Endothelial cell (in vitro differentiated cells): ENCODE data around the gene RAB14. TPM values are rescaled to one million over a fixed set of nuclear protein-coding genes. Genes with fewer than 3 reads are reported as not detected.

ENCODE experiments used
- DNase-seq: peaks from one replicate; pipeline ENCODE4 v3.0.0; 2021; ENCODE audit warnings: low spot score
- H3K27ac Mint-ChIP-seq: one replicate; pipeline ENCODE4 v1.8.0; 2021; ENCODE audit warnings: mixed read lengths, inconsistent platforms; ENCODE audit not compliant: unreplicated experiment
- H3K27me3 Mint-ChIP-seq: one replicate; pipeline ENCODE4 v1.8.0; 2021; ENCODE audit warnings: mild to moderate bottlenecking, moderate library complexity, mixed read lengths, inconsistent platforms; ENCODE audit not compliant: unreplicated experiment
- H3K36me3 Mint-ChIP-seq: one replicate; pipeline ENCODE4 v1.8.0; 2021; ENCODE audit warnings: mild to moderate bottlenecking, low read depth, mixed read lengths, inconsistent platforms; ENCODE audit not compliant: unreplicated experiment
- H3K4me1 Mint-ChIP-seq: one replicate; pipeline ENCODE4 v1.8.0; 2021; ENCODE audit warnings: mild to moderate bottlenecking, mixed read lengths, inconsistent platforms; ENCODE audit not compliant: unreplicated experiment
- H3K4me3 Mint-ChIP-seq: one replicate; pipeline ENCODE4 v1.8.0; 2021; ENCODE audit warnings: mild to moderate bottlenecking, mixed read lengths, inconsistent platforms; ENCODE audit not compliant: unreplicated experiment
- H3K9me3 Mint-ChIP-seq: one replicate; pipeline ENCODE4 v1.8.0; 2021; ENCODE audit warnings: mixed read lengths, inconsistent platforms; ENCODE audit not compliant: unreplicated experiment
- CTCF ChIP-seq: fragments of 200-600 bp; sonication (generic); IDR thresholded peaks from one replicate; pipeline ENCODE4 v1.5.0; 2021; ENCODE audit warnings: antibody characterized with exemption; ENCODE audit not compliant: unreplicated experiment
- total RNA-seq: library from RNA; stranded (reverse); fragmentation: NEBNext Ultra II Directional; extraction: Animal tissue kit (Norgen Biotek cat#: 25700); gene quantifications from one replicate; pipeline ENCODE4 v1.2.1, GENCODE V29; 2021; ENCODE audit not compliant: unreplicated experiment

RAB14 gene
- total RNA-seq, 1 donor from 2014 or later = 81.6 TPM

- H3K27ac Mint-ChIP-seq = no peak overlapping the region
- no peak for TF ChIP-seq CTCF
Measured at GRCh38 chr9:121206516-121207370, 5.1 kb upstream of the RAB14 start.

GRCh38 chr9:121204611-121205010, 2.9 kb upstream of the RAB14 start:
- H3K36me3 Mint-ChIP-seq = peaks cover 10% of the 10 kb centered on the region
- H3K27ac Mint-ChIP-seq = no peak overlapping the region
- peaks cover 17% of the 10 kb centered on the region for H3K4me1 Mint-ChIP-seq
- DNase-seq = no peak
- H3K27me3 Mint-ChIP-seq = peaks cover 6% of the 10 kb centered on the region
- H3K9me3 Mint-ChIP-seq = no peaks in the 10 kb centered on the region
- no peak for TF ChIP-seq CTCF
- H3K4me3 Mint-ChIP-seq = no peak overlapping the region

More at GRCh38 chr9:121206516-121207370, 5.1 kb upstream of the RAB14 start:
- Mint-ChIP-seq H3K9me3 (no peaks in the 10 kb centered on the region), H3K36me3 (peaks cover 5% of the 10 kb centered on the region), H3K4me3 (no peak overlapping the region), H3K27me3 (peaks cover 6% of the 10 kb centered on the region), H3K4me1 (peaks cover 4% of the 10 kb centered on the region)
- DNase-seq = no peak

GRCh38 chr9:121204121-121204520, 2.5 kb upstream of the RAB14 start:
- Mint-ChIP-seq H3K9me3 (no peaks in the 10 kb centered on the region), H3K36me3 (peaks cover 10% of the 10 kb centered on the region), H3K27ac (no peak overlapping the region), H3K27me3 (peaks cover 6% of the 10 kb centered on the region), H3K4me3 (no peak overlapping the region), H3K4me1 (peaks cover 18% of the 10 kb centered on the region)
- TF ChIP-seq CTCF = no peak
- no peak for DNase-seq

- Mint-ChIP-seq H3K27ac (peak overlapping the region; percentile 87), H3K4me1 (peaks cover 30% of the 10 kb centered on the region), H3K4me3 (peak overlapping the region; percentile 96), H3K27me3 (peaks cover 6% of the 10 kb centered on the region), H3K36me3 (peaks cover 10% of the 10 kb centered on the region), H3K9me3 (no peaks in the 10 kb centered on the region)
- TF ChIP-seq CTCF = no peak
- peak; percentile 49 for DNase-seq
Measured at GRCh38 chr9:121201045-121201737, 478 bp downstream of the RAB14 start.

GRCh38 chr9:121200356-121200755, 1.3 kb downstream of the RAB14 start:
- peaks cover 10% of the 10 kb centered on the region for H3K36me3 Mint-ChIP-seq
- DNase-seq = no peak
- H3K27me3 Mint-ChIP-seq = peaks cover 6% of the 10 kb centered on the region
- TF ChIP-seq CTCF = no peak
- H3K4me3 Mint-ChIP-seq = peak overlapping the region; percentile 96
- H3K9me3 Mint-ChIP-seq = no peaks in the 10 kb centered on the region
- H3K4me1 Mint-ChIP-seq = peaks cover 35% of the 10 kb centered on the region
- peak overlapping the region; percentile 87 for H3K27ac Mint-ChIP-seq
